GM10266 (cell line): ENCODE results near the gene ELP5.
A peak's percentile ranks its signal among the peaks of the same experiment; 100 is the strongest.

Source experiments
- DNase-seq: peaks from one replicate; pipeline ENCODE4 v3.0.0; 2012; ENCODE audit errors: extremely low spot score
- CTCF ChIP-seq: IDR thresholded peaks from 2 replicates; pipeline ENCODE4 v1.5.1; 2012; ENCODE audit warnings: mild to moderate bottlenecking, low read depth; ENCODE audit not compliant: control insufficient read depth, insufficient read depth; ENCODE audit errors: missing control alignments

ELP5 gene

GRCh38 chr17:7252176-7253043, at the start of gene ELP5:
Gene ELP5, plus strand, starts transcription at chr17:7252215. Its CDS starts 336 bp downstream, at chr17:7252551.
- peak; percentile 52 for TF ChIP-seq CTCF
- peak; percentile 91 for DNase-seq

- DNase-seq = no peak
- TF ChIP-seq CTCF = no peak
Observed at GRCh38 chr17:7203391-7203790, 48.6 kb upstream of the ELP5 start.

- no peak for TF ChIP-seq CTCF
- no peak for DNase-seq
Observed at GRCh38 chr17:7204336-7204735, 47.7 kb upstream of the ELP5 start.

GRCh38 chr17:7204828-7205461, 47.1 kb upstream of the ELP5 start:
- DNase-seq = peak; percentile 99
- TF ChIP-seq CTCF = no peak

- TF ChIP-seq CTCF = no peak
- DNase-seq = no peak
Observed at GRCh38 chr17:7205561-7205960, 46.5 kb upstream of the ELP5 start.

- no peak for TF ChIP-seq CTCF
- DNase-seq = no peak
Observed at GRCh38 chr17:7207120-7208001, 44.7 kb upstream of the ELP5 start.
